Measurements from ENCODE around the gene PNPT1.

The PNPT1 gene

GRCh38 chr2:55693181-55694125 lies at the start of gene PNPT1:
Gene PNPT1, minus strand, starts transcription at chr2:55693844. Its CDS starts 21 bp downstream, at chr2:55693823.
- H3K4me1 ChIP-seq (ENCODE audit: control insufficient read depth, insufficient read depth, low read length) = 0 out of 2 replicates have a peak, but pooled peaks cover 2% of the 10 kb centered on the region
- CTCF ChIA-PET = no interaction called here
- POLR2A ChIA-PET = no interaction called here
- H3K36me3 ChIP-seq (ENCODE audit: control insufficient read depth in 2 of 2, insufficient read depth in 1 of 2, low read length in 2 of 2) = peaks cover 3 to 17% of the 10 kb centered on the region in 2 experiments
- H3K27ac ChIP-seq (ENCODE audit: extremely low read depth, low read depth, low read length) = peak within 1 kb of the TSS; percentile 35; the same call in 1 of the 2 replicates
- no peaks in the 10 kb centered on the region for H3K9me3 ChIP-seq (ENCODE audit: control insufficient read depth, insufficient read depth, low read depth, low read length)
- H3K4me3 ChIP-seq (ENCODE audit: low read depth, low read length) = peak within 1 kb of the TSS; percentile 94
- peak; percentile 92 for TF ChIP-seq ZNF580 (tag by site-specific recombination; IDR thresholded peaks at IDR 0.05)
- 0 out of 2 replicates have a peak, but pooled peaks have one; percentile 28 for TF ChIP-seq KLF8 (tag by site-specific recombination; IDR thresholded peaks at IDR 0.05)
- peak; percentile 92 for TF ChIP-seq ZNF692 (tag by site-specific recombination; IDR thresholded peaks at IDR 0.05)
- peak; percentile 41; the same call in 1 of the 2 replicates for TF ChIP-seq ZXDB (tag by site-specific recombination; IDR thresholded peaks at IDR 0.05)
- peak; percentile 71; the same call in 1 of the 2 replicates for TF ChIP-seq ZEB2 (tag by site-specific recombination; IDR thresholded peaks at IDR 0.05)
- peak; percentile 57; the same call in 1 of the 2 replicates for TF ChIP-seq ZNF76 (tag by site-specific recombination; IDR thresholded peaks at IDR 0.05; ENCODE audit: borderline replicate concordance, low read depth)
- no peak for TF ChIP-seq CTCF (tag by site-specific recombination; IDR thresholded peaks at IDR 0.05)
- 0 out of 2 replicates have a peak, but pooled peaks have one; percentile 14 for TF ChIP-seq ZNF394 (tag by site-specific recombination; IDR thresholded peaks at IDR 0.05; ENCODE audit: borderline replicate concordance)
- no peak for TF ChIP-seq ZNF280D (tag by site-specific recombination; IDR thresholded peaks at IDR 0.05)
- peak; percentile 63 for TF ChIP-seq ZBTB11 (tag by site-specific recombination; conservative IDR thresholded peaks at IDR 0.05; ENCODE audit: low read depth)
- TF ChIP-seq REPIN1 (tag by site-specific recombination; IDR thresholded peaks at IDR 0.05; ENCODE audit: low read depth) = 0 out of 2 replicates have a peak, but pooled peaks have one; percentile 45
- 0 out of 2 replicates have a peak, but pooled peaks have one; percentile 24 for TF ChIP-seq ZSCAN30 (tag by site-specific recombination; IDR thresholded peaks at IDR 0.05)
- TF ChIP-seq HIC1 (tag by site-specific recombination; IDR thresholded peaks at IDR 0.05) = peak; percentile 38; the same call in 1 of the 2 replicates
- TF ChIP-seq ZNF660 (tag by site-specific recombination; IDR thresholded peaks at IDR 0.05) = peak; percentile 27; the same call in 1 of the 2 replicates
- peak; percentile 28; the same call in 1 of the 2 replicates for TF ChIP-seq PRDM10 (tag by site-specific recombination; IDR thresholded peaks at IDR 0.05)
- peak; percentile 86 for TF ChIP-seq OVOL3 (tag by site-specific recombination; IDR thresholded peaks at IDR 0.05)

All from HEK293 (cell line).